A673 (cell line): ENCODE measurements around the gene APBB2.

Experiments used
- CTCF ChIP-seq: fragments of 300-800, 200-600 bp; sonication (generic); conservative IDR thresholded peaks from 2 replicates; pipeline ENCODE4 v1.5.1; 2017; ENCODE audit warnings: low read depth, mild to moderate bottlenecking, antibody characterized with exemption, low read length, moderate library complexity, mixed read lengths
- EZH2 ChIP-seq: fragments of 200-600 bp; sonication (generic); IDR thresholded peaks from 2 replicates; pipeline ENCODE4 v1.6.1; 2017; ENCODE audit warnings: borderline replicate concordance, low read depth, mild to moderate bottlenecking, mixed read lengths, antibody characterized with exemption, low read length; ENCODE audit not compliant: poor library complexity, severe bottlenecking

GRCh38 chr4:40857956-40858355 lies 356.4 kb downstream of the APBB2 start:
- no peak for TF ChIP-seq CTCF
- TF ChIP-seq EZH2 = no peak
